GM06990 (cell line): ENCODE results near the gene PIK3CA.
A peak's percentile ranks its signal among the peaks of the same experiment; 100 is the strongest.

Experiments
- DNase-seq: peaks from one replicate; pipeline ENCODE4 v3.0.0-alpha.2; 2011; ENCODE audit not compliant: insufficient read length; ENCODE audit errors: extremely low read depth
- H3K27me3 ChIP-seq: replicated peaks from 2 replicates; pipeline ENCODE4 v1.6.0; 2011; ENCODE audit warnings: low read length; ENCODE audit not compliant: control insufficient read depth, insufficient read depth
- H3K36me3 ChIP-seq: 2 replicates; pipeline ENCODE4 v1.5.1; 2011; ENCODE audit warnings: low read length; ENCODE audit not compliant: control insufficient read depth, insufficient read depth
- H3K4me3 ChIP-seq: replicated peaks from 2 replicates; pipeline ENCODE4 v1.5.1; 2011; ENCODE audit warnings: low read depth, mild to moderate bottlenecking, control low read depth, low read length
- TF ChIP-seq, protein P1 (sequence below): IDR thresholded peaks from 2 replicates; pipeline ENCODE4 v1.5.1; 2011; ENCODE audit warnings: low read length, control low read depth, mild to moderate bottlenecking, inconsistent platforms; ENCODE audit not compliant: insufficient read depth, poor library complexity, severe bottlenecking

PIK3CA gene

DNA sequence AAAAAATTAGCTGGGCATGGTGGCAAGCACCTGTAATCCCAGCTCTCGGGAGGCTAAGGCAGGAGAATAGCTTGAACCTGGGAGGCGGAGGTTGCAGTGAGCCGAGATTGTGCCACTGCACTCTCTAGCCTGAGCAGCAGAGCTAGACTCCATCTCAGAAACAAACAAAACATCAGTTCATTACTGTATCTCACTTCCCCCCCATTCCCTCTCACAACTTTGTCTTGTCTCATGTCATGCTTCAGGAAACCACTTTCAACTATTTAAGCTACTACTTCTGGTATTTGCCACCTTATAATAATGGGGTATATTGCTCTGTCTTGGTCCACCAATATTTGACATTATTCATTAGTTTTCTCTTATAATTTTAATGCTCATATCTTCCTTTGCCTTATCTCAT, 26.2 kb downstream of the PIK3CA start:
- Histone ChIP-seq H3K27me3 (no peaks in the 10 kb centered on the region), H3K36me3 (no peaks in the 10 kb centered on the region), H3K4me3 (no peak overlapping the region)
- TF ChIP-seq, protein P1, sequence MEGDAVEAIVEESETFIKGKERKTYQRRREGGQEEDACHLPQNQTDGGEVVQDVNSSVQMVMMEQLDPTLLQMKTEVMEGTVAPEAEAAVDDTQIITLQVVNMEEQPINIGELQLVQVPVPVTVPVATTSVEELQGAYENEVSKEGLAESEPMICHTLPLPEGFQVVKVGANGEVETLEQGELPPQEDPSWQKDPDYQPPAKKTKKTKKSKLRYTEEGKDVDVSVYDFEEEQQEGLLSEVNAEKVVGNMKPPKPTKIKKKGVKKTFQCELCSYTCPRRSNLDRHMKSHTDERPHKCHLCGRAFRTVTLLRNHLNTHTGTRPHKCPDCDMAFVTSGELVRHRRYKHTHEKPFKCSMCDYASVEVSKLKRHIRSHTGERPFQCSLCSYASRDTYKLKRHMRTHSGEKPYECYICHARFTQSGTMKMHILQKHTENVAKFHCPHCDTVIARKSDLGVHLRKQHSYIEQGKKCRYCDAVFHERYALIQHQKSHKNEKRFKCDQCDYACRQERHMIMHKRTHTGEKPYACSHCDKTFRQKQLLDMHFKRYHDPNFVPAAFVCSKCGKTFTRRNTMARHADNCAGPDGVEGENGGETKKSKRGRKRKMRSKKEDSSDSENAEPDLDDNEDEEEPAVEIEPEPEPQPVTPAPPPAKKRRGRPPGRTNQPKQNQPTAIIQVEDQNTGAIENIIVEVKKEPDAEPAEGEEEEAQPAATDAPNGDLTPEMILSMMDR = no peak
- peak; percentile 38 for DNase-seq

DNA sequence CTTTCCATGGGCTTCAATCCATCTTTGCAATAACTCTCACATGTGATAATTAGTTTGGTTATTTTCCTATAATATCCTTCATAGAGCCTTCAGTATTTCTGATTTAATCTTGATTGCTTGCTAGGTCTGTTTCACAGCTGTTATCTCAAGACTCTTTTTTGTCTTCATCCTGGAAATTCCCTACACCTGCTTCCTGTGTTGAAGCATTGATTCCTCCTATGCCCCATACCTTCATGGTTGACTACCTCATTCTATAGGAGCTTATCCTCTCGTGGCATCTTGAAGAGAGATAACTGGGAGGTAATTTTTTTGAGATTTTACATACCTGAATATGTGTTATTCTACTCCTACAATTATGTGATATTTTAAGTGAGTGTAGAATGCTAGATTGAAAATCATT, 26.7 kb downstream of the PIK3CA start:
- H3K27me3 ChIP-seq = no peaks in the 10 kb centered on the region
- peak; percentile 20 for DNase-seq
- H3K4me3 ChIP-seq = no peak overlapping the region
- TF ChIP-seq, protein P1 = no peak
- H3K36me3 ChIP-seq = no peaks in the 10 kb centered on the region

DNA sequence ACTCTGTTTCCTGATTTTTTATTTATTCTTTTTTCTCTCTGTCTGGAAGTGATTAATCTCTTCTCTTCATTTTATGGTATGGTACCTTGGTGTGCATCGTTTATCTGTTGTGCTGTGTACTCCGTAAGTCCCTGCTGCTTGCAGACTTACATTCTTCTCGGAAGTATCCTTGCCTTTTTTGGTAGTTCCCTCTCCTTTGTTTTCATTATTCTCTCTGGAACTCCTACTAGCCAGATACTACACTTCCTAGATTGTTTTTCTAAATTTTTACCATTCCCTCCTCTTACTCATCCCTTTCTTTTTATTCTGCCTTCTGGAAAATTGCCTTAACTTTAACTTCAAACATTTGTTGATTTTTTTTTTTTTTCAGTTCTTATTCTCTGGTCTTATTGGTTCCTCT, 27.2 kb downstream of the PIK3CA start:
- Histone ChIP-seq H3K36me3 (no peaks in the 10 kb centered on the region), H3K4me3 (no peak overlapping the region), H3K27me3 (no peaks in the 10 kb centered on the region)
- TF ChIP-seq, protein P1 = no peak
- no peak for DNase-seq

DNA sequence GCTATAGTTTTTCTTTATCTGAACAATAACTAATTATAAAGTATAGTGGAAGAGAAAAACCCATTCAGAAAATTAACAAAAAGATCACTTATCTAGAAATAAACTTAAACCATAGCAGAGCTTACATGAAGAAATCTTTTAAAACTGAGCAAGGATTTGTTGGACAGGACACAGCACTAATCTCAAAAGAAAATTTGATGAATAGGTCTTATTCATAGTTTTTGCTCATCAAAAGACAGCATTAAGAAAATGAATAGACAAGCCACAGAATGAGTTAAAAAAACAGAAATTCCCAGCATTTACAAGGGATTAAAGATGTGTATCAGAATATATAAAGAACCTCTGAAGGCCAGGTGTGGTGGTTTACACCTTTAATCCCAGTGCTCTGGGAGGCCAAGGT, 29.5 kb downstream of the PIK3CA start:
- TF ChIP-seq, protein P1 = no peak

DNA sequence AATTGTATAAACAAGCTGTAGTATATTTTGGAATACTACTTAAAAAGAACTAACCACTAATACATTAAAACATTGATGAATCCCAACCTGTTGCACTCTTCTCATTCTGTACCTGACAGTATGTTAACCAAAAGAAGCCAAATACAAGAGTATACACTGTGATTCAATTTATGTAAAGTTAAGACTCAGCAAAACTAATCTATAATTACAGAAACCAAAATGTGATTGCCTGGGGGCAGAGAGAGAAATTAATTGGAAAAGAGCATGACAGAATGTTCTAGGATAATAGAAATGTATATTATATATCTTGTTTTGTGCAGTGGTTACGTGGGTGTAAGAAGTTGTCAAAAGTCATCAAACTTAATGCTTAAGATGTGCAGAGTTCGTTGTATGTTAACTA, 31.1 kb downstream of the PIK3CA start:
- no peak for DNase-seq
- no peaks in the 10 kb centered on the region for H3K27me3 ChIP-seq
- no peaks in the 10 kb centered on the region for H3K36me3 ChIP-seq
- TF ChIP-seq, protein P1 = no peak
- no peak overlapping the region for H3K4me3 ChIP-seq

More for the DNA sequence above, 29.5 kb downstream of the PIK3CA start:
- Histone ChIP-seq H3K27me3 (no peaks in the 10 kb centered on the region), H3K36me3 (no peaks in the 10 kb centered on the region), H3K4me3 (no peak overlapping the region)
- no peak for DNase-seq

DNA sequence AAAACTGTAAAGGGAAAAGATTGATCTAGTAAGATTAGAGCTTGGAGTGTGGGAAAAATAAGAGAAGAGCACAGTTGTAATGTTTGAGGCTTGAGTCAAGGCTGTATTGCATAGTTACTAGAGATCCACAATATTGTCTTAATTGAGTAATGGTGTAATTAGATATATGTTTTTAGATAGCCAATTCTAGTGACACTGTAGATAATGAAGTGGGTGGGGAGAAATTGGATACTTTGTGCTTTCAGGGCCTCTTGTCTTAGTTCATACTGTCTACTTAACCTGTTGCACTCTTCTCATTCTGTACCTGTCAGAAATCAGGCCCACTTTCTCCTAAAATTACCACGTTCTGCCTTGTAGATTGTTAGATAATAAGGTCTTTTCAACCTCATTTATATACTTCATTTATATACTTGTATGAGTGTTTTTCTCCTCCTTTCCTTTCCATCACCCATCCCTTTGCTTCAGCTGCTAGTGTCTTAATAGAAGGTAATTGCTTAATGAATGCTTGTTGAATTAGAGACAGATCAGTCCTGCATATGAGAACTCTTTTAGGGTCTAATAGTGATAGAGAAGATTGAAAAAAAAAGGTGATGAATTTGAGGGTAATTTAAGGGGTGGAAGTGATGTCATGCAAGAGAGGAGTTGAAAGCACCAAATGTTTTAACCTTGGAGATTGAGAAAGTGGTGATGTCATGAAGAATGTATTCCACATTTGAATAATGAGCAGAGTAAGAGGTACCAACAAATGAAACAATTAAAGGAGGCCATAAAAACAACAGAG, 32.0 kb downstream of the PIK3CA start:
- H3K36me3 ChIP-seq = no peaks in the 10 kb centered on the region
- TF ChIP-seq, protein P1 = no peak
- no peak overlapping the region for H3K4me3 ChIP-seq
- no peaks in the 10 kb centered on the region for H3K27me3 ChIP-seq
- DNase-seq = peak; percentile 33
